Liver (tissue), 9 donors: ENCODE data around the gene MRPL10. TPM values are rescaled to one million over a fixed set of nuclear protein-coding genes. Genes with fewer than 3 reads are reported as not detected.

Source experiments
- DNase-seq: peaks from one replicate; pipeline ENCODE4 v3.0.0-alpha.2; 2017; ENCODE audit warnings: low spot score
- H3K27ac ChIP-seq, 2 donors: one replicate each; pipeline ENCODE4 v1.7.0; 2013; ENCODE audit warnings: inconsistent platforms in 2 of 2, low read length in 2 of 2, control low read depth in 1 of 2, low read depth in 1 of 2, mild to moderate bottlenecking in 1 of 2
- H3K27me3 ChIP-seq, 4 donors: one replicate each; pipeline versions ENCODE4 v1.6.1 to v1.7.0; 2013; ENCODE audit warnings: low read length in 3 of 4, inconsistent platforms in 1 of 4, mild to moderate bottlenecking in 1 of 4, moderate library complexity in 1 of 4; ENCODE audit not compliant: control insufficient read depth in 4 of 4, insufficient read depth in 4 of 4
- H3K36me3 ChIP-seq, 4 donors: one replicate each; pipeline versions ENCODE4 v1.6.1 to v1.7.0; 2013; ENCODE audit warnings: low read length in 3 of 4, mild to moderate bottlenecking in 3 of 4, low read depth in 1 of 4, moderate library complexity in 1 of 4; ENCODE audit not compliant: control insufficient read depth in 4 of 4, insufficient read depth in 3 of 4
- H3K4me1 ChIP-seq, 4 donors: one replicate each; pipeline versions ENCODE4 v1.6.1 to v1.7.0; 2013; ENCODE audit warnings: low read length in 3 of 4, mild to moderate bottlenecking in 3 of 4, moderate library complexity in 1 of 4; ENCODE audit not compliant: control insufficient read depth in 4 of 4, insufficient read depth in 4 of 4
- H3K4me3 ChIP-seq, 3 donors: one replicate each; pipeline versions ENCODE4 v1.6.1 to v1.7.0; 2013; ENCODE audit warnings: low read length in 3 of 3, control low read depth in 1 of 3, low read depth in 1 of 3, mild to moderate bottlenecking in 1 of 3
- H3K9ac ChIP-seq, 2 donors: one replicate each; pipeline ENCODE4 v1.7.0; 2013; ENCODE audit warnings: low read length in 2 of 2, mild to moderate bottlenecking in 2 of 2, moderate library complexity in 2 of 2, control low read depth in 1 of 2, low read depth in 1 of 2
- H3K9me3 ChIP-seq, 4 donors: one replicate each; pipeline versions ENCODE4 v1.6.1 to v1.7.0; 2013; ENCODE audit warnings: low read length in 3 of 4; ENCODE audit not compliant: control insufficient read depth in 4 of 4
- ATF3 ChIP-seq: IDR thresholded peaks from 2 replicates; pipeline ENCODE4 v1.6.1; 2016; ENCODE audit warnings: antibody characterized with exemption
- FOXA2 ChIP-seq: IDR thresholded peaks from 2 replicates; pipeline ENCODE4 v1.6.1; 2016; ENCODE audit warnings: antibody characterized with exemption
- GABPA ChIP-seq, 2 donors: IDR thresholded peaks in 1 of 2; conservative IDR thresholded peaks in 1 of 2; 2 replicates each; pipeline ENCODE4 v1.6.1; 2016; ENCODE audit warnings: antibody characterized with exemption in 2 of 2, mild to moderate bottlenecking in 1 of 2, moderate library complexity in 1 of 2
- HNF4A ChIP-seq, 2 donors: conservative IDR thresholded peaks; 2 replicates each; pipeline ENCODE4 v1.6.1; 2016; ENCODE audit warnings: antibody characterized with exemption in 2 of 2, mild to moderate bottlenecking in 2 of 2
- JUND ChIP-seq, 2 donors: IDR thresholded peaks; 2 replicates each; pipeline ENCODE4 v1.6.1; 2016; ENCODE audit warnings: antibody characterized with exemption in 2 of 2
- RAD21 ChIP-seq, 2 donors: IDR thresholded peaks; 2 replicates each; pipeline ENCODE4 v1.6.1; 2016; ENCODE audit warnings: antibody characterized with exemption in 2 of 2, mild to moderate bottlenecking in 2 of 2
- REST ChIP-seq: IDR thresholded peaks from 2 replicates; pipeline ENCODE4 v1.6.1; 2016; ENCODE audit warnings: antibody characterized with exemption, mild to moderate bottlenecking
- RXRA ChIP-seq, 2 donors: IDR thresholded peaks; 2 replicates each; pipeline ENCODE4 v1.6.1; 2017 to 2018; ENCODE audit warnings: antibody characterized with exemption in 2 of 2, mild to moderate bottlenecking in 1 of 2
- SP1 ChIP-seq: IDR thresholded peaks from 2 replicates; pipeline ENCODE4 v1.6.1; 2018; ENCODE audit warnings: antibody characterized with exemption, mild to moderate bottlenecking
- TAF1 ChIP-seq: conservative IDR thresholded peaks from 2 replicates; pipeline ENCODE4 v1.6.1; 2016; ENCODE audit warnings: antibody characterized with exemption, mild to moderate bottlenecking
- YY1 ChIP-seq: IDR thresholded peaks from 2 replicates; pipeline ENCODE4 v1.6.1; 2016; ENCODE audit warnings: antibody characterized with exemption, mild to moderate bottlenecking
- WGBS: extraction: QIAGEN DNeasy Blood & Tissue Kit; methylation state at CpG from one replicate; pipeline ENCODE4 v1.1.7; 2013; 5-methylcytosine and 5-hydroxymethylcytosine counted together
- polyA plus RNA-seq, 2 donors: library from polyadenylated mRNA; stranded (reverse) in 1 of 2; unstranded in 1 of 2; fragments of 200-250 nt in 1 of 2; fragments of >200 nt in 1 of 2; fragmentation: Nextera tagmentation in 1 of 2; extraction: Ambion mirVana in 1 of 2; gene quantifications; one replicate each; pipeline versions ENCODE4 v1.2.1 to v1.2.3, GENCODE V29; 2013 to 2015
- total RNA-seq, 2 donors: library from RNA; depleted of rRNA; stranded (reverse); fragments of >200 nt; gene quantifications; one replicate each; pipeline ENCODE4 v1.2.3, GENCODE V29; 2014
- donor health status: healthy.
- donor health status: healthy.
- donor health status: healthy.
- donor health status: healthy.
- donor health status: healthy.

MRPL10 gene
- total and polyA plus RNA-seq, 4 donors: 10.2 to 24.9 (median 12.9) TPM

- no peak for TF ChIP-seq YY1
- TF ChIP-seq SP1: no peak
- no peak for TF ChIP-seq FOXA2
- no peak for TF ChIP-seq GABPA (IDR thresholded peaks at IDR 0.05 in 1 of 2, conservative IDR thresholded peaks at IDR 0.05 in 1 of 2)
- TF ChIP-seq HNF4A (conservative IDR thresholded peaks at IDR 0.05): no peak
- no peak for TF ChIP-seq REST
- no peak for TF ChIP-seq RAD21 (IDR thresholded peaks at IDR 0.05)
- no peak for TF ChIP-seq ATF3
- no peak for TF ChIP-seq TAF1
- no peak for TF ChIP-seq RXRA (IDR thresholded peaks at IDR 0.05)
- no peak for TF ChIP-seq JUND (IDR thresholded peaks at IDR 0.05)
- Histone ChIP-seq H3K27me3 (no peaks in the 10 kb centered on the region), H3K4me1 (no peaks in the 10 kb centered on the region), H3K9ac (no peak overlapping the region), H3K9me3 (no peaks in the 10 kb centered on the region), H3K36me3 (peaks cover 0 to 6% (median 1%) of the 10 kb centered on the region in 4 donors), H3K27ac (no peak overlapping the region), H3K4me3 (no peak overlapping the region)
- WGBS: 90% methylated on average over 20 of the region's 20 CpGs
- DNase-seq: no peak
Measured at GRCh38 chr17:47808036-47808829, 23.1 kb downstream of the MRPL10 start.

- no peak for DNase-seq
- Histone ChIP-seq H3K9ac (no peak overlapping the region), H3K27ac (no peak overlapping the region), H3K9me3 (no peaks in the 10 kb centered on the region), H3K4me1 (no peaks in the 10 kb centered on the region), H3K27me3 (no peaks in the 10 kb centered on the region), H3K4me3 (no peak overlapping the region), H3K36me3 (peaks cover 0 to 6% (median 1%) of the 10 kb centered on the region in 4 donors)
- 82% methylated on average over 11 of the region's 11 CpGs for WGBS
- TF ChIP-seq REST (no peak), TAF1 (no peak), RAD21 (IDR thresholded peaks at IDR 0.05) (no peak), FOXA2 (no peak), RXRA (IDR thresholded peaks at IDR 0.05) (no peak)
Measured at GRCh38 chr17:47807421-47807820, 23.9 kb downstream of the MRPL10 start.
